Activated CD4-positive, CD25-positive, alpha-beta regulatory T cell (primary cell): ENCODE measurements around the gene PTGER1.
A peak's percentile ranks its signal among the peaks of the same experiment; 100 is the strongest.
"Not testable (repeated sequence)": the region's sequence is repeated elsewhere in the genome, so short reads cannot be mapped to it uniquely, and the experiment has no call there.

Source experiments
- DNase-seq, 4 experiments: peaks; one replicate each; lab custom pipeline; 2025; lab: John Stamatoyannopoulos, UW

The PTGER1 gene

DNA sequence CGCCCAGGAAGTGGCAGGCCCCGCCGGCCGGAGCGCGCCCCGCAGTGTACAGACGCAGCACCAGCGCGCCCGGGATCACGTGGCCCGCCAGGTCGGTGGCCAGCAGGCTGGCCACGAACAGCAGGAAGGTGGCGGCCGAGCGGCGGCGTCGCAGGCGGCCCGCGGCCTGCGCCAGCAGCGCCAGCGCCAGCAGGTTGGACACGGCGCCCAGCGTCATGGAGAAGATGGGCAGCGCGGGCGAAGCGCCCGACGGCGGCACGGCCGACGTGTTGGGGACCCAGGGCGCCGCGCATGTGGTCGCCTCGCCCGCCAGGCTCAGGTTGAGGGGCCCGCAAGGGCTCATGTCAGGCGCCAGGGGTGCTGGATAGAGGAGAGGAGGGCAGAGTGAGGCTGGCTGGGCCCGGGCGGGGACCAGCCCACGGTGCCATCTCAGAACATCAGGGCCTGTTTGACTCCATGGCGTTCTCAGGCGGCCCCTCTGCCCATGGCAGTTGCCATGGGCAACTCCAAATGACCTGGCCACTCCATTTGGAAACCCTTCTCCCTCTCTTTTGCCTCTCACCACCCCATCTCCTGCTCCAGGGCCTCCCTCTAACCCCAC lies 1.1 kb downstream of the PTGER1 start:
- DNase-seq, result no peak

DNA sequence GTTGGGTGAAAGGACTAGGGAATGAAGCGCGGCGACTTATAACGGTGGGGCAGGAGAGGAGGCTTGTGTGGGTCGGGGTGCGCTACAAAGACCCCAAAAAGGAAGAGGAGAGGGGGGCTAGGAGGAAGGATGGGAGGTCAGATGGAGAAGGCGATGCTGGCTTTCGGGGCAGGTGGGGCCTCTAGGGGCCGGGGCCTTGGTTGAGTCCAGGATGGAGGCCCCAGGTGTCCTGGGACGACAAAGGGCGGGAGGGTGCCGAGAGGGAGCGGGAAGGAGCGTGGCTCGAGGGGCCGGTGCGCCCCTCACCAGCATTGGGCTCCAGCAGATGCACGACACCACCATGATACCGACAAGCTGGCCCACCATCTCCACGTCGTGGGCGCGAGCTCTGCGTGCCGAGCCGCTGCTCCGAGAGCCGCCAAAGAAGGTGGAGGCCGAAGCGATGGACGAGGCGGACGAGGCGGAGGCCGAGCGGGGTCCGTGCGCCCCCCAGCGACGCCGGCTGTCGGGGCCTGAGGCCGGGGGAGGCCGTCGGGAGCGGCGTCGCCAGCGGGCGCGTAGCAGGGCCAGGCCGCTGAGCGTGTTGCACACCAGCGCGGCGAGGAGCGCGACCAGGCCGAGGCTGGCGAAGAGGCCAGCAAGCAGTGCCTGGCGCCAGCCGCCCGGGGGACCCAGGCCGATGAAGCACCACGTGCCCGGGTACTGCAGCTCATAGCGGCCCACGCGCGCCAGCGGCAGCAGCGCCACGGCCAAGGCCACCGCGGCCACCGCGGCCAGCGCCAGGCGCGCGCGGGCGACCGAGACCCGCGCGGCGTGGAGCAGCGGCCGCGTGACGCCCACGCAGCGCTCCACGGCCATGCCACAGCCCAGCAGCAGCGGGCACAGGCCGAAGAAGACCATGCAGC lies 1.8 kb downstream of the PTGER1 start:
- no peak for DNase-seq

GRCh38 chr19:14472202-14472938 lies 2.8 kb downstream of the PTGER1 start:
- peak; percentile 67 to 84 (median 74) for DNase-seq

GRCh38 chr19:14471436-14472187 lies 3.5 kb downstream of the PTGER1 start:
- no peak for DNase-seq

GRCh38 chr19:14470031-14470876 lies 4.9 kb downstream of the PTGER1 start:
- no peak for DNase-seq

DNA sequence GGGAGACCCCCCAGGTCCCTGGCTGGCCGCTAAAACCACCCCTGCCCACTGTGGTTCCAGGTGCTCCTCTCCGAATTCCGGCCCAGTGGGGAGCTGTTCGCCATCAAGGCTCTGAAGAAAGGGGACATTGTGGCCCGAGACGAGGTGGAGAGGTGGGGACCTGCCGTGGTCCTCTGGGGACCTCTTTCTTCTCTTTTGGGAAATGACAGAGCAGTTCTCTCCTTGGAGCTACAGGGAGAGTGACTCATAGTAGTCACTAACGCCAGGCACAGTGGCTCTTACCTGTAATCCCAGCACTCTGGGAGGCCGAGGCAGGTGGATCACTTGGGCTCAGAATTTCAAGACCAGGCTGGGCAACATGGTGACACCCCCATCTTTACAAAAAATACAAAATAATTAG lies 7.3 kb downstream of the PTGER1 start:
- no peak for DNase-seq

- no peak for DNase-seq
Measured at GRCh38 chr19:14467391-14467790, 7.8 kb downstream of the PTGER1 start.

GRCh38 chr19:14463747-14464146 lies 11.4 kb downstream of the PTGER1 start:
- DNase-seq, result no peak

- not testable (repeated sequence) for DNase-seq
Measured at GRCh38 chr19:14462401-14462800, 12.8 kb downstream of the PTGER1 start.

- DNase-seq, result no peak
Measured at GRCh38 chr19:14460935-14461334, 14.2 kb downstream of the PTGER1 start.

DNA sequence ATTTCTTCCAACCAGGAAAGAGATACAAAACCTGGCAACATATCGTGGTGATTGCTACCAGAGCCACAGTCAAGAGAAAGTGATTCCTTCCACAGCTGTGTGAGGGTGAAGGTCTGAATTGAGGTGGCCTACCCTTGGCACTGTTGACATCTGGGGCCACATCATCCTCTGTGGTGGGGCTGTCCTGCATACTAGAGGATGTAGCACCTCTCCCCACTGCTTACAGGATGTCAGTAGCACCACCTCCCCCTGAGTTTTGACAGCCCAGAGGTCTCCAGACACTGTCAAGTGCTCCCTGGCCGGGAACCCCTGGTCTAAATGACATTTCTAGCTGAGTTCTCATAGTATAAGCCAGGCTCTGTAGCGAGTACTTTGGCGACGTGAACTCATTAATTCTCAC lies 15.5 kb downstream of the PTGER1 start:
- no peak for DNase-seq

DNA sequence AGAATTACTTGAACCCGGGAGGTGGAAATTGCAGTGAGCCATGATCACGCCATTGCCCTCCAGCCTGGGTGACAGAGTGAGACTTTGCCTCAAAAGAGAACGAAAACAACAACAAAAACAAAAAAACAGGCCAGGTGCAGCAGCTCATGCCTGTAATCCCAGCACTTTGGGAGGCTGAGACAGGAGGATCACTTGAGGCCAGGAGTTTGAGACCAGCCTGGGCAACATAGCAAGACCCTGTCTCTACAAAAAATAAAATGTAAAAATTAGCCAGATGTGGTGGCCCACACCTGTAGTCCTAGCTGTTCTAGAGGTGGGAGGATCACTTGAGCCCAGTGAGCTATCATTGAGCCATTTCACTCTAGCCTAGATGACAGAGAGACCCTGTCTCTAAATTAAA lies 22.9 kb downstream of the PTGER1 start:
- DNase-seq, result not testable (repeated sequence)

DNA sequence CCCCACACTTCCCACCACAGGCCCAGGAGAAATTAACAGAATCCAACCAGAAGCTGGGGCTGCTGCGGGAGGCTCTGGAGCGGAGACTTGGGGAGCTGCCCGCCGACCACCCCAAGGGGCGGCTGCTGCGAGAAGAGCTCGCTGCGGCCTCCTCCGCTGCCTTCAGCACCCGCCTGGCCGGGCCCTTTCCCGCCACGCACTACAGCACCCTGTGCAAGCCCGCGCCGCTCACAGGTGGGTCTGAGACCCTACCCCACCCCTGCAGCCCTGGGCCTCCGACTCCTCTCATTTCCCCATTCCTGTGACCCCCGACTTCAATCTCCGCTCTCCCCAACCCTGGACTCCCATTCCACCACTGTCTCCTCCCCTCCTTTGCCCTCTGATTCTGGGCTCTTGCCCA lies 24.3 kb downstream of the PTGER1 start:
- DNase-seq, result no peak

DNA sequence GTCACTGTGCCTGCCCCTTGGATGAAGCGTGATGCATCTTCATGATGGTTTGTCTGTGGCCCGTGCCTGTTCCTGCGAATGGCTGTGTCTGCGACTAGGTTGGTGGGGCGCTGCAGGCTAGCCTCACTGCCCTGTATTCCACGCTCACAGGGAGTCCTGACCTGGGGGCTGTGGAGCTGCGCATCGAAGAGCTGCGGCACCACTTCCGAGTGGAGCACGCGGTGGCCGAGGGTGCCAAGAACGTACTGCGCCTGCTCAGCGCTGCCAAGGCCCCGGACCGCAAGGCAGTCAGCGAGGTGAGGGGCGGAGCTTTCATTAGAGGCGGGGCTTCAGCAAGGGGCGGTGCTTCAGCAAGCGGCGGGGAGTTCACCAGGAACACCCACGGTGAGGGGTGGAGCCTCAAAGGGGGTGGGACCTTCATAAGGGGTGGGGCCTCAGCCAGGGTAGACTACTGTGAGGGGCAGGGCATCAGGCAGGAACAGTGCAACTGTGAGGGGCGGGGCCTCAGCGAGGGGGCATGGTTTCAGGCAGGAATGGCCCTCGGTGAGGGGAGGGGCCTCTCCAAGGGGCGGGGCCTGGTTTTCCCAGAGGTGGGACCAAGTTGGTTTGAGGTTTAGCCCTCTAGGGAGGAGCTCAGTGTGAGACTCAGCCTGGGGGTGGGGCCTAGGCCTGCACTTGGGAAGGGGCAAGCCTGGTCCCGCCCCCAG lies 24.8 kb downstream of the PTGER1 start:
- peak in 1 of 4 experiments; percentile 21 for DNase-seq

- no peak for DNase-seq
Measured at GRCh38 chr19:14449321-14449720, 25.8 kb downstream of the PTGER1 start.

GRCh38 chr19:14446336-14447036 lies 28.7 kb downstream of the PTGER1 start:
- no peak for DNase-seq

DNA sequence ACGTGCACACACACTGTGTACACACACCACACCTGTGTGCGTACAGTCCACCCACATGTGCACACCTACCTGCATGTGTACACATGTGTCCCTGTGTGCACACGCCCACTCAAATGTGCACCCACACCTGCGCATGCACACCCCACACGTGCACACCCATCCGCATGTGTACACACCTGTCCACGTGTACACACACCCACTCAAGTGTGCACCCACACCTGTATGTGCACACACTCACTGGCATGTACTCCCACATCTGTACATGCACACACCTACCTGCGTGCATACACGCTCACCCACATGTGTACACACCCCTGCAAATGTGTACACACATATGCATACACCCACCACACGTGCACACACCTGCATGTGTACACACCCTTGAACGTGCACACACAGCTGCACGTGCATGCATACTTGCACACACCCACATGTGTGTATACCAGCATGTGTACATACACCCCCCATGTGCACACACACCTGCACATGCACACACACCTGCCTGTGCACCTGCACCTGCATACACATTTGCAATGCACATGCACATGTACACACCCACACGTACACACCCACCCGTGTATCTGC lies 31.4 kb downstream of the PTGER1 start:
- no peak for DNase-seq

DNA sequence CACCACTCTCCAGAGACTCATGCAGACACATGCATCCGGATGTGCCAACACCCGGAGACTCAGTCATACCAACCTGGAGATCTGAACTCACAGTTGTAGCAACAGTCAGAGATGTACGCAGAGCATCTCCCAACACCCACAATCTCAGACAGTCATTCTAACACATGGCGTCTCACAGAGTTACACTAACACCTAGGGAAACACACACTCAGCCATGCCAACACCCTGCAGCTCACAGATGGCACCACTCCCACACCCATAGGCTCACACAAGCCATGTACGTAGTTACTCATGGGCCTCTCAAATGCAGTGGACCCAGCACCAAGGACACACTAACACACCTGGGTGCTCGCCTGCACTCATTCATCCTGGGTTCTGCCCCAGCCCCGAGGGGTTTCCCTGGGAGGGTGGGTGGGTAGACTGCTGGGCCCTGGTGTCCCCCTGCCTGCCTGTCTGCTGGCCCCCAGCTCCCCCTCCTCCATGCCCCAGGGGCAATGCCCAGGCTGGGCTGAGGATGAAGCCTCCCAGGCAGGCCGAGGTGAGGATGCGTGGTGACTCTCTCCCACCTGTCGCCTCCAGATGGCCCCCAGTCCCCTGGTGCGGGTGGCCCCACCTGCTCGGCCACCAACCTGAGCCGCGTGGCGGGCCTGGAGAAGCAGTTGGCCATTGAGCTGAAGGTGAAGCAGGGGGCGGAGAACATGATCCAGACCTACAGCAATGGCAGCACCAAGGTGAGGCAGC lies 32.1 kb downstream of the PTGER1 start:
- DNase-seq, result no peak
